Stimulated activated CD8-positive, alpha-beta memory T cell treated with anti-CD3 and anti-CD28 coated beads, Interleukin-4, amount 100 ng/mL, for 4 hours (primary cell): ENCODE results near the gene SNX32.
"Not testable (repeated sequence)": the region's sequence is repeated elsewhere in the genome, so short reads cannot be mapped to it uniquely, and the experiment has no call there.

Experiments
- DNase-seq, 2 donors: peaks; one replicate each; pipeline ENCODE4 v3.0.0-alpha.2; 2020; ENCODE audit warnings: low read depth in 2 of 2, low spot score in 1 of 2

SNX32 gene

GRCh38 chr11:65883058-65883761 is 49.4 kb downstream of the SNX32 start:
- no peak for DNase-seq

- DNase-seq, result no peak
These were observed 50.3 kb downstream of the SNX32 start for GRCh38 chr11:65883786-65884715.

GRCh38 chr11:65884716-65885092 is 50.9 kb downstream of the SNX32 start:
- DNase-seq, result peak in 1 of 2 donors; percentile 59

- no peak for DNase-seq
These were observed 51.5 kb downstream of the SNX32 start for GRCh38 chr11:65885231-65885630.

- no peak for DNase-seq
These were observed 52.2 kb downstream of the SNX32 start for GRCh38 chr11:65885808-65886536.

- no peak for DNase-seq
These were observed 53.3 kb downstream of the SNX32 start for GRCh38 chr11:65886826-65887722.

GRCh38 chr11:65887723-65888162 is 54.0 kb downstream of the SNX32 start:
- no peak for DNase-seq

GRCh38 chr11:65888163-65888814 is 54.5 kb downstream of the SNX32 start, which contains the start of gene FIBP:
TSS of gene FIBP (minus strand) at chr11:65888471. CDS start at chr11:65888418, 53 bp downstream.
- DNase-seq, result peak; percentile 84 to 91

GRCh38 chr11:65890324-65891218 is 56.8 kb downstream of the SNX32 start, which contains the start of gene CCDC85B:
TSS of gene CCDC85B (plus strand) at chr11:65890673. CDS start at chr11:65890784, 111 bp downstream.
- peak; percentile 94 to 99 for DNase-seq

GRCh38 chr11:65891219-65892136 is 57.7 kb downstream of the SNX32 start:
- no peak for DNase-seq

GRCh38 chr11:65892137-65892540 is 58.4 kb downstream of the SNX32 start:
- not testable (repeated sequence) for DNase-seq

- DNase-seq, result no peak
These were observed 59.0 kb downstream of the SNX32 start for GRCh38 chr11:65892661-65893317.

- no peak for DNase-seq
These were observed 60.4 kb downstream of the SNX32 start for GRCh38 chr11:65894034-65894591.

- DNase-seq, result no peak
These were observed 61.8 kb downstream of the SNX32 start for GRCh38 chr11:65895482-65895981.

GRCh38 chr11:65896034-65896999 is 62.6 kb downstream of the SNX32 start:
- no peak for DNase-seq
